Right hindlimb (tissue), 1 donor: ENCODE data around the gene SCAF8.
A peak's percentile ranks its signal among the peaks of the same experiment; 100 is the strongest.
"Not testable (repeated sequence)": the region's sequence is repeated elsewhere in the genome, so short reads cannot be mapped to it uniquely, and the experiment has no call there.

Experiments used
- DNase-seq: peaks from one replicate; pipeline ENCODE4 v3.0.0-alpha.2; 2018

The SCAF8 gene

DNA sequence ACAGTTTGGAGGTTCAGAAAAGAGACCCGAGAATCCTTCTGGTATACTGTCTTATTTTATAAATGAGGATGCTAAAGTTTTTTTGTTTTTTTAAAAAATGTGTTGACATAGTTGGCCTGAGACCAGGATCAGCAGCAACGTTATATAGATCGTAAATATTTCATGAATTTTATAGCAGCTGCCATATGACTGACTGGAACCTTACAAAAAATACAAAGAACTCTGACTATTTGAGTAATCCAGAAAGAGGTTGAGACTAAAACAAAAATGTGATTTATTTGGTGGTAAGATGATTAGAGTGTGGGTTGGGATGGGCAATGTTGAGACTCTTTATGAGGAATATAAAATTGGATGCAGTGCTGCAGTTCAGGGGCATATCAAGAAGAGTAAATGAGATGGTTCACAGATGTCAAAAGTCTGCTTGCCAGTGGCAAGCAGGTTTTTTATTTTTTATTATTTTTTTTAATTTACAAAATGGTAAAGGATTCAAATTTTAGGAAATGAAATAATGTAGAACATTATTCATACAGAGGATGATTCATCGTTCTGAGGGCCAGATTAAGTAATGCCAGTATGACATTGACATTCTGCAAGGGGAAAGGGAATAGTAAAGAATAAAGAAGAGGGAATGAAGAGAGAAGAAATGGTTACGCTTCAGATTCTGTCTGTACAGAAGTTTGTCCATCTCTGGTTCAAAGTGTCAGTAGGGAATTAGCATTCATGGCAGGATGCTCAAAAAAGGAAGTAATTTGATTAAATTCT is 58.5 kb downstream of the SCAF8 start:
- DNase-seq = no peak

GRCh38 chr6:154792325-154792724 is 59.1 kb downstream of the SCAF8 start:
- no peak for DNase-seq

DNA sequence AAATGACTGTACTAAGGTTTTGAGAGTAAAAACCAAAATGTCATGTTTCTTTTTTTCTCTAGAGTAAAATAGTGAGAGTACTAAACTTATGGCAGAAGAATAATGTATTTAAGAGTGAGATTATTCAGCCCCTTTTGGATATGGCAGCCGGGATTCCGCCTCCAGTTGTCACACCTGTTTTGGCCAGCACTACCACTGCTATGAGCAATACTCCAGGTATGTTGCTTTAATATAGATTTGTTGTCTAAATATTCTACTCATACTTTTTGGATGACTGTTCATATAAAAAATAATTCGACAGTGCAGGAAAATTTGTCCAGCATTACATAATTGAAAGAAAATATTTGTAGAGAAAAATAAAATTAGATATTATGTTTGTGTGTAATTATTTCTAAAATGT is 59.5 kb downstream of the SCAF8 start:
- no peak for DNase-seq

- DNase-seq = no peak
Observed at GRCh38 chr6:154796484-154796883, 63.3 kb downstream of the SCAF8 start.

DNA sequence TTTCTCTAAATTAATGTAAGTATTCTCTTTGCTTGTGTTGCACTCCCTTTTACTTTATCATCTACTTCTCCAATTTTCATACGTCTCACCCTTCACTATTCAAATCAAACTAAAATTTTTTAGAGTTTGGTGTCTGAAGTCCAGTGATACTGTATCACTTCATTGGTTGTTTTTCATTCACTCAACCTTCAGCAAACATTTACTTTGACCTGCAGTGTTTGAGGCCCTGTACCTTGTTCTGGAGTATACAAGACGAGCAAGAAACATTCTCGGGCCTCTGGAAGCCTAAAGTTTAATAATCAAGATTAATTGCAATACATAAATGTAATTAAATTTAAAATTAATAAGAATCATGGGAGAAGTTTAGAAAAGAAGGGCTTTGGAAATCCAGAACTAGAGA is 64.6 kb downstream of the SCAF8 start:
- no peak for DNase-seq

DNA sequence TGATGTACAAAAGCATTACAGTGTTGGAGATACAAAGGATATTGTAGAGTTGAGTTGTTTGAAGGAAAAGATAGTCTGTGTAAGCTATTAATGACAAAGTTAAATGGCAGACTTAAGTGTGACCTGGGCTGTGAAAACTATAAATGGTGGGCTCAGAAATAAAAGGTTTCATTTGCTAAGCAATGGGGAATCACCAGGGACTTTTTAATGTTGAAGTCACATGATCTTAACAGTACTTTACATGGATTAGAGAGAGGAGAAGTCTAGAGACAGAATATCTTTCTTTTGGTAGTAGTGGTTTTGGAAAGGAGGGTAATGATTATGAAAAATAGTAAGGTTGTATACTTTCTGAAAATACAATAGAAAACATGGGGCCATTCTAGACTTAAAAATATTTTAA is 67.1 kb downstream of the SCAF8 start:
- no peak for DNase-seq

DNA sequence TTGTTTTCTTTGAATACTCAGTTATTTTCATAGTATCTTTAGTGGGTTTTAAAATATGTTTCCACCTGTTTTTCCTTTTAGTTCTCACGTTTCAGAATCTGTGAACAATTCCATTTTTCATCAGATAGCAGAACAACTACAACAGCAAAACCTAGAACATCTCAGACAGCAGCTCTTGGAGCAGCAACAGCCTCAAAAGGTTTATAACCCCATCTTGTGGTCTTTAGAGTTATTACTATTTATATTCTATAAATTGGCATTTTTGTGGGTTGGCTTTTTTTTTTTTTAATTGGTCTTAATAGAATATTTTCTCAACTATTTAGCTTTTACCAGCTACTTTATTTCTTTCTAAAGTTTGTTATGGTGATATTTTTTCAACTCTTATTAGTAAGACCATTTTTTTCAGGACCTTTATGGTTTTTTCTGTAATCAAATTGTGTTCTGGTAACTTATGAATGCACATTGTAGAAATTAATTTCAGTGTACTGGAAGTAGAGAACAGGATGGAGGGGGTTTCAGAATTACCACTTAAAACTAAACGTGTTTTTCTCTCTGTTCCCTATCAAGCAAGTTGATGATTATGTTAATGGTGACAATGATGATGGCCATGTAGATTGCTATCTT is 72.2 kb downstream of the SCAF8 start:
- no peak for DNase-seq

DNA sequence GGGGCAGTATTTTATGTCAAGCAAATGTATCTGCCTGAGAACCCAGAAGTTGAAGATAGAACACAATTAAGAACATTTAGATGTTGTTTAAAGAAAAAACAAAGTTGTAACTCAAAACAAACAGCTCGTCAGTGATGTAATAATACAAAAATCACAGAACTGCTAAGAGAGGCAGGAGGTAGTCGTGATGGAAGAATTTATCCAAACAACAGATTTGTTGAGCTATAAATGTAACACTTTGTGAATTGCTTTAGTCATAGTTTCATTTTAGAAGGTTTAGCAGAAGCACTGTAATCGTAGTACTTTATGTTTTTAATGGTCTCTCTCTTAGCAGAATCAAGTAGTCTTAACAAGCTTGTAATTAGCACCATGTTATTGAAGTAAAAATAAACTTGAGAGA is 73.6 kb downstream of the SCAF8 start:
- DNase-seq = no peak

DNA sequence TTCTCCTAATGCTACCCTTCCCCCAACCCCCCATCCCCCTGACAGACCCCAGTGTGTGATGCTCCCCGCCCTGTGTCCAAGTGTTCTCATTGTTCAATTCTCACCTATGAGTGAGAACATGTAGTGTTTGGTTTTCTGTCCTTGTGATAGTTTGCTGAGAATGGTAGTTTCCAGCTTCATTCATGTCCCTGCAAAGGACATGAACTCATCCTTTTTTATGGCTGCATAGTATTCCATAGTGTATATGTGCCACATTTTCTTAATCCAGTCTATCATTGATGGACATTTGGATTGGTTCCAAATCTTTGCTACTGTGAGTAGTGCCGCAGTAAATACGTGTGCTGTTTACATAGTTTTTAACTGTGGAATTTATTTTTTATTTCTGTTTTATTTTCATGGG is 78.4 kb downstream of the SCAF8 start:
- DNase-seq = not testable (repeated sequence)

- DNase-seq = no peak
Observed at GRCh38 chr6:154814063-154814462, 80.8 kb downstream of the SCAF8 start.

DNA sequence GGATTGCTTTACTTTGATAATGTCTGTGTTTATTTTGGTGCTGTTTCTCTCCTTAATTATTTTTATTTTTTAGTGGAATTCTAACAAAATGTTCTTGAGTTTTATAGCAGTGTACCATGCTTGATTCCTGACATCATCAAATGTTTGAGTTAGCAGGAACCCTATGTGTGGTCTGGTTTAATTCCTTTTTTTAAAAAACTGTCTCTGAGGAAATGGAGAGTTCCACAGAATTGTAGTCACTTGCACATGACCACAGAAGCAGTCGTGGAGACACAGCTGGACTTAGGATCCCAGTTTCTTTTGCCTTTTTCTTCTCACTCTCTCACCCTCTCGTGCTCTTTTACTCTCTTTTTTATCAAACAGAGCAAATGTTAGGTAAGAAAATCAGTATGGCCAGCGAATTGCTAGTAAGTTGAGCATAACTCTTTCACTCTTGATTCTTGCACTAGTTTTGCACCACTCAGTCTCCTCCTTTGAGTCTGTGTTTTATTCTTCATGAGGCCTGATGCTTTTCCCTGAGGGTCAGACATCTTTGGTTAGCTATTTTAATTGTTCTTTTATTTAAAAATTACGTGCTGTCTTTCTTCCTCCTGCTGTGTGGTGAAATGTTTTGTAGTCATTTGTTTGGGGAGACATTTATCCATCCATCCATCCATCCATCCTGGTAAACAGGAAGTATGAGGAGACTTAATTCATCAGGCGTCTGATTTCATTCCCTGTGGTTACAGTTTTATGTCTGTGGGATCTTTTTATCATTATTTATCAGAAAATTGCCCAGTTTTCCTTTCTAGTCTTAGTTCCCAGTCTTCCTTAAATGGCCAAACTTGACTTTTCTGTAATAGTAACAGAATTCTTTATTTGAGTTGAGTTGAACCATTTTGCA is 83.0 kb downstream of the SCAF8 start:
- DNase-seq = no peak

GRCh38 chr6:154821099-154821498 is 87.9 kb downstream of the SCAF8 start:
- no peak for DNase-seq

GRCh38 chr6:154821638-154822037 is 88.4 kb downstream of the SCAF8 start:
- DNase-seq = no peak

- DNase-seq = no peak
Observed at GRCh38 chr6:154822947-154823558, 89.8 kb downstream of the SCAF8 start.

DNA sequence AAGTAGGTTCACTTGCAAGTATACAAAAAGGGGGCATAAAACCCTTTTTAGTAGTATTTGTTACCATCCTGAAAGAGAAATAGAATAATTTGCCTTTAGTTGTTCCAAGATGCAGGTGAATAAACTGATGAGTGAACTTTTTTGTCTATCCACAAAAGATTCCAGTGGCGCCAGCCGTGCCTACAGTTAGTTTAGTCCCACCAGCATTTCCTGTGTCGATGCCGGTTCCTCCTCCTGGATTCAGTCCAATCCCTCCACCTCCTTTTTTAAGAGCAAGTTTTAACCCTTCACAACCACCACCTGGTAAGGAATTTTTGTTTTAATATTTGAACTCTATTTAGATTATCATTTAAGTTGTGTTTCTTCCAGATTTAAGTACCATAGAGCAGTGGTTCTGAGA is 90.9 kb downstream of the SCAF8 start:
- DNase-seq = no peak

DNA sequence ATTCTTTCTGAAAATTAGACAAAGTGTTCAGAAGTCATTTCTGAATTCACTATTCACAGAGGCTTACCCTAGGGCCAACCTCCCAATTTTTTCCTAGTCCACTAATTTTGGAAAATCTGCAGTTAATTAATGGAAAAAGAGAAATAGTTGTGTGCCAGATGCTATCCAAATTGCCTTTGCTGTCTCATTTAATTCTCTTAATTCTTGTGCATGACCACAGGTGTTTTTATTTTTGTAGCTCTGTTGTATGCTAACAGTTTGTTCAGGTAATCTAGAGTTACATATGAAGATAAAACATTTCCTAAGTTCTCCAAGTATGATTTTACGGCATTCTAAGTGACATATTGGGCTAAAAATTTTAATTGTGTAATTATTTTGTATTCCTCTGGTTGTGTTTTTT is 96.8 kb downstream of the SCAF8 start:
- DNase-seq = no peak

DNA sequence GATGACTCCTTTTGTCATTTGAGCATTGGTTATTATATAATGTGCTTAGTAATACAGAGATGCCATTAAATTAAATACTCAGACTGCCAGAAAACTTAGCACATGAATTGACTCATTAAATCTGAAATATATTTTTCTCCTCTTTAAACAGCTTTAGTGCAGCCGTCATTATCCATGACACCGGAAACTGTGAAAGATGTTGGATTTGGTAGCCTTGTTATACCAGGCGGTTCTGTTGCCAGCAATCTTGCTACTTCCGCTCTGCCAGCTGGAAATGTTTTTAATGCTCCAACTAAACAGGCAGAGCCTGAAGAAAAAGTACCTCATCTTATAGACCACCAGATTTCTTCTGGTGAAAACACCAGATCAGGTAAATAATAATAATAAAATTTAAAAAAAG is 97.6 kb downstream of the SCAF8 start:
- no peak for DNase-seq

GRCh38 chr6:154835307-154835706 is 102.1 kb downstream of the SCAF8 start:
- no peak for DNase-seq

- DNase-seq = no peak
Observed at GRCh38 chr6:154839546-154839945, 106.3 kb downstream of the SCAF8 start.

- no peak for DNase-seq
Observed at GRCh38 chr6:154840363-154840762, 107.1 kb downstream of the SCAF8 start.

GRCh38 chr6:154841109-154841508 is 107.9 kb downstream of the SCAF8 start:
- no peak for DNase-seq

- peak; percentile 22 for DNase-seq
Observed at GRCh38 chr6:154842833-154843232, 109.6 kb downstream of the SCAF8 start.

DNA sequence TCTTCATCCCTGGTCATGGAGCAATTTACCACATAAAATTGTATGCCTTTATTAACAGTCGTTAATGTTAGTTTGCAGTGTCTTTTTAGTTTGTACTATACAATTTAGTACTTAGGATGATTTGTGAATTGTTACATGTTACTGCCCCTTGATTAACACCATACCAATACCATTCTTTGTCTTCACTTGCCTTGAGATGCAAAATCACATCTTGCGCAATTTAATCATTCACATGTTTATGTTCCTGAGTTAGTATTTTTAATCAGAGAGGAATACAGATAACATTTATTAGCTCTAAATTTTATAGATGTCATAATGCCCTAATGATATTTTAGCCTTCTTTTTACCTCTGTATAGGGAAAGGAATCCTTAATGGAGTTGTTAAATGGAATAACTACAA is 114.1 kb downstream of the SCAF8 start:
- no peak for DNase-seq
